H54 (cell line): ENCODE results near the gene ADCY2.

Experiments used
- DNase-seq: peaks from one replicate; pipeline ENCODE4 v3.0.0; 2011; ENCODE audit warnings: low spot score, mixed read lengths; ENCODE audit not compliant: insufficient read length
- FAIRE-seq: peaks from 3 replicates; lab custom pipeline; 2011; peaks lifted over from hg19 to GRCh38; lab: Jason Lieb, UNC
- POLR2A ChIP-seq: IDR thresholded peaks from 2 replicates; pipeline ENCODE4 v1.6.1; 2011; ENCODE audit warnings: low read depth, mild to moderate bottlenecking, low read length

ADCY2 gene

GRCh38 chr5:7794311-7794710, 398.4 kb downstream of the ADCY2 start:
- FAIRE-seq (no peak), DNase-seq (no peak)
- no peak for TF ChIP-seq POLR2A

DNA sequence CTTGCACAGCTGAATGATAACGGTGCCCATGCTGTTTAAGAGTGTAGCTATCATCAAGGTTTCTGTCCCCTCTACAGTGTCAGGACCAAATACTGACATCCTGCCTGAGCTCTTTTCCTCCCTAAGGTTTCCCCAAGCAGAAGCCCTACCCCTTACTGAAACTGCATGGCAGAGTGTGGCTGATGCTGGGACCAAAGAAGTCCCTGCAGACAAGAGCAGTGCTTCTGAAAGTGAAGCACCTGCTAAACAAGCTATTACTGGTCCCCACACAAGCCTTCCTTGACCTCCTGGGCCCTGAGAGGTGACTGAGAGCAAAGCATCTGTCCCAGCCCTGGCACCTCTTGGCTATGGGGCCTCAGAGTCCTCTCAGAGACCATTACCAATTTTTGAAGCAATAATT, 398.9 kb downstream of the ADCY2 start:
- TF ChIP-seq POLR2A, result no peak
- FAIRE-seq (no peak), DNase-seq (no peak)

DNA sequence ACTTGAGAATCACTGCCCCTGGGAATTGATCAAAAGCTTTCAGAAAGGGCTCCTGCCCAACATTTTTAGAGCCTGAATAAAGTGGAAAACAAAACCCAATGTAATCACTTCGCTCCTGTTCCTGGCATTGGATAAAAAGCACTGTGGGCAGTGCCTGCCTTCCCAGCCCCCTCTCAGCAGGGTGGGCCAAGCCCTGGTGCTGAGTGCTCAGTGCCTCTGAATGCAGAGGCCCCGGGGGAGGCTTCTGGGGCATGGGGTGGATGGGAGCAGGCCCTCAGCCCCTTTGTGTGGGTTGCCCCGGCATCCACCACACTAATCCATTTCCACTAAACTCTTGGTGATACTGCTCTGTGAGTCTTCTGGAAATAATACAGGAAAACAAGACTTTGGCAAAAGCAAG, 399.4 kb downstream of the ADCY2 start:
- FAIRE-seq (no peak), DNase-seq (no peak)
- TF ChIP-seq POLR2A, result no peak

GRCh38 chr5:7801891-7802614, 406.1 kb downstream of the ADCY2 start:
- FAIRE-seq, result no peak
- no peak for TF ChIP-seq POLR2A

GRCh38 chr5:7802855-7803254, 406.9 kb downstream of the ADCY2 start:
- no peak for TF ChIP-seq POLR2A
- no peak for FAIRE-seq
- DNase-seq, result no peak

More at GRCh38 chr5:7801891-7802614, 406.1 kb downstream of the ADCY2 start:
- no peak for DNase-seq

GRCh38 chr5:7803937-7804336, 408.0 kb downstream of the ADCY2 start:
- DNase-seq (no peak), FAIRE-seq (no peak)
- TF ChIP-seq POLR2A, result no peak

- TF ChIP-seq POLR2A, result no peak
Observed at GRCh38 chr5:7805379-7805778, 409.4 kb downstream of the ADCY2 start.

DNA sequence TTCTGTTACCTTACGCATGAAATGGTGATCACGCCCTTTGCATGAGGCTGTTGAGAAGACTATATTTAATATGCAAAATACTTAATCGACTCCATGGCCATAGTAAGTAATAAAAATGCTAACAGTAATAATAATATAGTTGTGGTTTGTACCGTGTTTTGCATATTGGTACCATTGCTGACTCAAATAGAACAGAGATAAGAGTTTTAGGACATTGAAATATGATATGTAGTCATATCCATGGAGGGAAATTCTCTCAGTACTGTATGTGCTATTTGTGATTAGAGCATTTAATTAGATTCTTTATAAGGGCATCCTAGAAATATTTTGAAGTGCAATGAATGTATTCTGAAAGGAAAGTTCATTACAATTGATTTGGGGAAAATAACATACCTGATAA, 413.1 kb downstream of the ADCY2 start:
- DNase-seq (no peak), FAIRE-seq (no peak)
- TF ChIP-seq POLR2A, result no peak

More at GRCh38 chr5:7805379-7805778, 409.4 kb downstream of the ADCY2 start:
- no peak for FAIRE-seq
- DNase-seq, result no peak

DNA sequence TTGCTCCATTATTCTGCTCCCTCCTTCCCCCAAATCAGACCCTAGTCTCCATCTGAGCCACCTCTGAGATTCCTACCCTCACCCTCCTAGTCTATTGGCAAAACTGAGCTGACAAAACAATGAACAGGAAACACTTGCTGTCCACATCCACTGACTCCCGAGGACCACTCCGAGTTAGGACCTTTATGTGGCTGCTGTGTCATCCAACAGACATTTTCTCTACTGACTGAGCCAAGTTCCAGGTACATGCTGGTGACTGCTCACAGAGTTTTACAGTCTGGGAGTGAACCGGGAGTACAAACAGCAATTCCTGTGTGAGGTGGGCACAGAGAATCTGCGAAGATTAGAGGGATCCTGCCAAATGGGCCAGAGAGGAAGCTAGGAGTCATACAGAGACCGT, 415.8 kb downstream of the ADCY2 start:
- no peak for TF ChIP-seq POLR2A
- FAIRE-seq (no peak), DNase-seq (no peak)

GRCh38 chr5:7813007-7813406, 417.1 kb downstream of the ADCY2 start:
- no peak for FAIRE-seq
- TF ChIP-seq POLR2A, result no peak
- no peak for DNase-seq

DNA sequence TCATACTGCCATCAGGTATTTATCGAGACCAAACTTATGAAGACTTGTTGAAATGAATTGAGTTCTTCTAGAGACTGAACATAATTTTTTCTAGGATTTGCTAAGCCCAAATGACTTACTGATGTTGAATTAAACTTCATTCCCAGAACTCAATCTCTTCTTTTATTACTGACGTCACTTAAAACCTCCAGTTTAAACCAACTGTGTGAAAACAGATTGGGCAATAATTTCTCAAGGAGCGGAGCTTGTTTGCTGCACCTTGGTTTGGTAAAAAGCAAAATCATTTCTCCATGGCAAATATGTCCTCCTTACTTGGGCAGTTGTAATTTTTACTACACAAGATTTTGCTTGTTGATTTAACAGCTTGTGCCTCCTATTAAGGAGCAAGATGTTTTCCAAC, 417.6 kb downstream of the ADCY2 start:
- FAIRE-seq, result no peak
- no peak for TF ChIP-seq POLR2A
- DNase-seq, result no peak

GRCh38 chr5:7814816-7815215, 418.9 kb downstream of the ADCY2 start:
- no peak for DNase-seq
- no peak for FAIRE-seq
- TF ChIP-seq POLR2A, result no peak

GRCh38 chr5:7815892-7816534, 420.1 kb downstream of the ADCY2 start:
- TF ChIP-seq POLR2A, result no peak
- FAIRE-seq (no peak), DNase-seq (peak; percentile 92)

DNA sequence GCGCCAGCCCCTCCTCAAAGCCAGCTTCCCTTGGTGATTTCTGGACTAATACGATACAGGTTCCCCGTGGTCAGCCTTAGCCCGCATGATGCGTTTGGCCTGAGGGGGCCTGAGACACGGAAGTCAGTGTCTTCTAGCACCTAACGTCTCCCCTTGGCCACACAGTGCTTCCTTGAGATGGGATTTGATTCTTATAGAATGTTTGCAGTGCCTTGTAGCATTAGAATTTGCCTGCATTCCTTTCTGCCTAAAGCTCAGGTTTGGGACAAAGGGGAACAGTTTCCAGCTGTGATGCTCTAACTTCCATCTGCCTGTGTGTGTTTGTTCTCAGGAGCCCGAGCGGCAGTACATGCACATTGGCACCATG, 420.6 kb downstream of the ADCY2 start:
- DNase-seq, result no peak
- FAIRE-seq, result no peak
- no peak for TF ChIP-seq POLR2A

DNA sequence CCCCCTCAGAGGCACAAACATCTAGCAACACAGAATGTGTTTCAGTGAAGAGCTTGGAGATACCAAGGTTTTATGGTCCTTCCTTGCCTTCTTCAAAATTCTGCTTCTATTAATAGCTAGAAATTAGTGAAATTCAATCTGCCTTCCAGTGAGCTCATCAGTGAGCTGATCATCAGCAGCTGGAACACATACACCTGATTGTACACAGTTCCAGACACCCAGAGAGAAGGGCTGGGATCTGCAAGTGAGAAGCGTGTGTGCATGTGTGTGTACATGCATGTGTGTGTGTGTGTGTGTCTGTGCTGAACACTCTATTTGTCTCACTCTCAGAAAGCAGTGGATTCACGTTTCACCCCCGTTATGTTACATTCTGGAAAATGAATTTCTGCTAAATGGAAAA, 426.5 kb downstream of the ADCY2 start:
- TF ChIP-seq POLR2A, result no peak
- DNase-seq, result no peak
- no peak for FAIRE-seq

GRCh38 chr5:7823594-7823993, 427.7 kb downstream of the ADCY2 start:
- FAIRE-seq (no peak), DNase-seq (no peak)
- TF ChIP-seq POLR2A, result no peak
